ENCODE measurements around the gene NUMB.

NUMB gene

GRCh38 chr14:73253323-73253610 is 205.1 kb downstream of the NUMB start:
- TF ChIP-seq CTCF (IDR thresholded peaks at IDR 0.05; ENCODE audit: extremely low read depth, insufficient read depth, missing control alignments) = no peak
- no peak for DNase-seq (ENCODE audit: low spot score)
- in situ Hi-C loops (cut with MboI; ENCODE audit: low pct_unique_long_range_greater_than_20kb, low sequenced_read_pairs, unreplicated experiment) = no loop called here

GRCh38 chr14:73252491-73253322 is 205.6 kb downstream of the NUMB start:
- in situ Hi-C loops (cut with MboI; ENCODE audit: low pct_unique_long_range_greater_than_20kb, low sequenced_read_pairs, unreplicated experiment) = no loop called here

GRCh38 chr14:73251516-73252215 is 206.7 kb downstream of the NUMB start:
- no peak for TF ChIP-seq CTCF (IDR thresholded peaks at IDR 0.05; ENCODE audit: extremely low read depth, insufficient read depth, missing control alignments)
- in situ Hi-C loops (cut with MboI; ENCODE audit: low pct_unique_long_range_greater_than_20kb, low sequenced_read_pairs, unreplicated experiment) = no loop called here
- no peak for DNase-seq (ENCODE audit: low spot score)

More at GRCh38 chr14:73252491-73253322, 205.6 kb downstream of the NUMB start:
- no peak for DNase-seq (ENCODE audit: low spot score)
- TF ChIP-seq CTCF (IDR thresholded peaks at IDR 0.05; ENCODE audit: extremely low read depth, insufficient read depth, missing control alignments) = no peak

GRCh38 chr14:73250781-73251500 is 207.4 kb downstream of the NUMB start:
- in situ Hi-C loops (cut with MboI; ENCODE audit: low pct_unique_long_range_greater_than_20kb, low sequenced_read_pairs, unreplicated experiment) = no loop called here
- DNase-seq (ENCODE audit: low spot score) = no peak
- no peak for TF ChIP-seq CTCF (IDR thresholded peaks at IDR 0.05; ENCODE audit: extremely low read depth, insufficient read depth, missing control alignments)

- no peak for DNase-seq (ENCODE audit: low spot score)
- in situ Hi-C loops (cut with MboI; ENCODE audit: low pct_unique_long_range_greater_than_20kb, low sequenced_read_pairs, unreplicated experiment) = no loop called here
- no peak for TF ChIP-seq CTCF (IDR thresholded peaks at IDR 0.05; ENCODE audit: extremely low read depth, insufficient read depth, missing control alignments)
These were observed 208.0 kb downstream of the NUMB start for GRCh38 chr14:73250317-73250713.

GRCh38 chr14:73249564-73250316 is 208.6 kb downstream of the NUMB start:
- in situ Hi-C loops (cut with MboI; ENCODE audit: low pct_unique_long_range_greater_than_20kb, low sequenced_read_pairs, unreplicated experiment) = no loop called here

More at GRCh38 chr14:73249564-73250316, 208.6 kb downstream of the NUMB start:
- no peak for TF ChIP-seq CTCF (IDR thresholded peaks at IDR 0.05; ENCODE audit: extremely low read depth, insufficient read depth, missing control alignments)
- no peak for DNase-seq (ENCODE audit: low spot score)

All from GM13977 (cell line).